NCI-H226 (cell line): ENCODE measurements around the gene PARD3.
A peak's percentile ranks its signal among the peaks of the same experiment; 100 is the strongest.
"Not testable (repeated sequence)": the region's sequence is repeated elsewhere in the genome, so short reads cannot be mapped to it uniquely, and the experiment has no call there.

Experiments used
- DNase-seq: peaks from one replicate; pipeline ENCODE4 v3.0.0-alpha.2; 2015

Gene PARD3

GRCh38 chr10:34438741-34439140, 376.4 kb downstream of the PARD3 start:
- no peak for DNase-seq

DNA sequence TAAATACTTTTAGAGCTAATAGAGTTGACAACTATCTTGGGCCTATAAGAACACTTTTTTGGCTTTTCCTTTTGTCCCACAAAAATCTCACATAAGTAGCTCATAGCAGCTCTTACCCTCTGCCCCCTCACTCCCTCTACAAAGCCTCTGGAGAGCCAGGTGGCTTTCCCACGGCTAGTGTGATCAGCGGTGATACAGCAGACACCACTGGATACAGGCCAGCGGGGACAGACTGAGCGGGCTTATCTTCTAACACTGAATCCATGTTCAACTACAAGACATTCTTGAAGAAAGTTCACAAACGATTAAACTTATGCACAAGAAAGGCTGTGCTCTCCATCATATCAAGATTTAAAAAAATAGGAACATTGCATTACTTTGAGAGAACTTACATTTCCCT, 377.2 kb downstream of the PARD3 start:
- DNase-seq: no peak

GRCh38 chr10:34434119-34434594, 380.9 kb downstream of the PARD3 start:
- DNase-seq: peak; percentile 57

- DNase-seq: no peak
These were observed 381.6 kb downstream of the PARD3 start for GRCh38 chr10:34433241-34434076.

- DNase-seq: no peak
These were observed 382.5 kb downstream of the PARD3 start for GRCh38 chr10:34432589-34432988.

DNA sequence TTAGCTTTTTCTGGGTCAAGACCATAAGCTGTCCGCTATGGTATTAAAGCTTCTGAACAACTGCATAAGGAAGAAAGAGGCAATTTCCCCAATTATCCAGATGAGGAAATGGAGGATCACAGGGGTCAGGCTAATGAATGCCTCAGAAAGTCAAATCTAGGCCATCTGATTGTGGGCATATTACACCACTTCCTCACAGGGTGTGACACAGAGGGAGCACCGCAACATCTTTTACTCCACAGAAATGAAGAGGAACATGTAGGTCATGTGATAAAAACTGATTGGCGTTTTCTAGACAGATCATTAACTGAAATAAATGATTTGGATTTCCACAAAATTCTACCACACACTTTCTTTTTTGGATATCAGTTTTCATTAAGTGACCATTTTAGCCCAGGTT, 384.4 kb downstream of the PARD3 start:
- no peak for DNase-seq

DNA sequence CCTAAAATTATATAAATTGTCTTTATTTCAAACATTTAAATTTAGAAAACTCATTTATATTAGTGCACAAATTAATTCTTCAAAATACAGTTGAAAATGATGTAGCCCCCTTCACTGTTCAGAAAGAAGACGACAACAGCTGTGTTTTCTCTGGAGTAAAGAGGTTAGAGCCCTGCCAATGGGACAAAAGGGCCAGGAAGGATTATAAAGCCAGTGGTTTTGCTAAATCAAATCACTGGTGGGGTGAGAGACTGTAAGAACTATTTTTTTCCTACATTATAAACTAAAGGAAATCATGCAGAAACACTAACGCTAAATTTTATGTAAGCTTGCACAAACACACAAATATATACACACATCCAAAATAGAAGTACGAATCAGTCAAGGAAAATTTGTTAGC, 386.6 kb downstream of the PARD3 start:
- no peak for DNase-seq

GRCh38 chr10:34427911-34428216, 387.2 kb downstream of the PARD3 start:
- no peak for DNase-seq

GRCh38 chr10:34427158-34427910, 387.8 kb downstream of the PARD3 start:
- not testable (repeated sequence) for DNase-seq

- not testable (repeated sequence) for DNase-seq
These were observed 388.4 kb downstream of the PARD3 start for GRCh38 chr10:34426538-34427157.

GRCh38 chr10:34426041-34426440, 389.1 kb downstream of the PARD3 start:
- DNase-seq: no peak

GRCh38 chr10:34423673-34424625, 391.1 kb downstream of the PARD3 start:
- DNase-seq: no peak

- DNase-seq: no peak
These were observed 394.3 kb downstream of the PARD3 start for GRCh38 chr10:34420795-34421194.

DNA sequence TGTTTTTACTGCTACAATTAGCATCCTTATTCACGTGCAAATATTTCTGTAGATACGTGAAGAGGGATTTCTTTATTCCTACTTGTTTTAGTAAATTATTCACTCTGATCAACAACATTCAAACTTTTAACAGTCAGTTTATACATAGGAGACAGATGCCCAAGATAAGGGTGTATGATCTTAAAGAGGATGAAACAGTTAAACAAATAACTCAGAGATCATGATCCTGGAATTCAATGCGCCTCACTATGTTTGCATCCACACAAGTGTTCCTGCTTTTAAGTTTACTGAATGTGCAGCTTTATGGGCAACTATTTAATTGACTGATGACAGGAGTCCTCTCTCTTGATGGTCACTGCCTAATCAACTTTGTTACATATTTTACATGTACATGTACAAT, 394.8 kb downstream of the PARD3 start:
- no peak for DNase-seq

- DNase-seq: no peak
These were observed 400.1 kb downstream of the PARD3 start for GRCh38 chr10:34415039-34415438.

DNA sequence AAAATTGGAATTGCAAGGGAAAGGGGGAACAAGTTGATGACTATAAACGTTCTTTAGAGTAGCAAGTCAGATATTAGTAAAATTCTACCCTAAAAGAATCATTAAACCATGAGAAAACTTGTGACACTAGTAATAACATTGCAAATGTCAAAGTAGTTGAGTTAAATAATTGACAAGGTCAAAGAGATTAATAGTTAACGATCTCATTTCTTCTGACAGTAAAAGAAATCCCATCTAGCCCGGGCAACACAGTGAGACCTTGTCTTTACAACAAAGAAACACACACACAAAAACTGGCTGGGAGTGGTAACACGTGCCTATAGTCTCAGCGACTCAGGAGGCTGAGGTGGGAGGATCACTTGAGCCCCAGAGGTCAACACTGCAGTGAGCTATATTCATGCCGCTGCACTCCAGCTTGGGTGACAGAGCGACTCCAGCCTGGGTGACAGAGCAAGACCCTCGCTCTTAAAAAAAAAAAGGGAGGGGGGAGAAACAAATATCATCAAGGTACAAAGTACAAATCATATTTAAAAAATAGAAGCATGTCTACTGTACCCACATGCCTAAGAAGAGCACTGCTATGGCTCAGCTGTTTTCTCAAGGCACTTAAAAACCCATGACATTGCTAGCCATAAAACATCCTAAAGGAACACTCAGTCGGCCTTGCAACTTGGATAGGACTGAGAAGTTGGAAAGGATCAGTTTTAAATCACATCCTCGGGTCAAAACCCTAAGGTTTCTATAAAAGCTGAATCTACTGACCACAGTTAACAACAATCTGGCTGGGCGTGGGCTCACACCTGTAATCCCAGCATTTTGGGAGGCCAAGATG, 401.1 kb downstream of the PARD3 start:
- DNase-seq: no peak

DNA sequence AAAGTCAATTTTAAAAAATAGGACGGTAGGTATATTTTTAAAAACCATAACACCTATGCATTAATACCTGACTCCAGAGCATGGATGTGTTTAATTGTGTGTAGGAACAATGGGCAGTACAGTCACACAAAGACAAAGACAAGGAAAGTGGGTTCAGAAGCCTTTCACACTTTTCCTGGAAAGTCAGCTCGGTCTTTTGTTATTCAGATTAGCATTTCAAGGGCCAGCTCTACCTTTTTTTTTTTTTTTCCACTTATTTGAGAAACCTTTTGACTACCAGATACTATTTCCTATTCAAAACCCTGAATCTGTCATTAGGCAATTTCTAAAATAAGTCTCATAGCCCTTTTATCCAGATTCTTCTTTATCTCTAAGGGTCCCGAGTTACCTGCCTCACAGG, 401.9 kb downstream of the PARD3 start:
- DNase-seq: no peak

GRCh38 chr10:34408956-34409355, 406.1 kb downstream of the PARD3 start:
- no peak for DNase-seq

DNA sequence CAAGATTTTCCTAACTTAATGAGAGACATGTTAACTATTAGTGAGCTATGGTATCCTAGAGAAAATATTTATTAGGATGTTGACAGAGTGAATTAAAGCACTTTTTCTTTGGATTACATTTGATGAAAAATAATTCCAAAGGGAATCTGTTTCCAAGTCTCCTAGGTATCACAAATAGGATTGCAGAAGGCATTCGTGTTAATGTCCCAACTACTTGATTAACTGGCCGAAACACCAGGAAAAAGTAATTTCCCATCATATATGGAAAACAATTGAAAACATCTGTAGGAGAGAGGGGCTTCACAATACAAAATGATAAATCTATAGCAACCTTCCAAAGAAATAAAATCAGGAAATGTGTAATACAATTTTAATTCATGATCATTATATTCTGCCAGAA, 406.7 kb downstream of the PARD3 start:
- DNase-seq: no peak

- DNase-seq: no peak
These were observed 407.7 kb downstream of the PARD3 start for GRCh38 chr10:34407324-34407805.
